ENCODE data around the gene CDH12. TPM values are rescaled to one million over a fixed set of nuclear protein-coding genes. Genes with fewer than 3 reads are reported as not detected.
"Not testable (repeated sequence)": the region's sequence is repeated elsewhere in the genome, so short reads cannot be mapped to it uniquely, and the experiment has no call there.

Gene CDH12
- total RNA-seq, 2 experiments from 2014 or later, result not detected

DNA sequence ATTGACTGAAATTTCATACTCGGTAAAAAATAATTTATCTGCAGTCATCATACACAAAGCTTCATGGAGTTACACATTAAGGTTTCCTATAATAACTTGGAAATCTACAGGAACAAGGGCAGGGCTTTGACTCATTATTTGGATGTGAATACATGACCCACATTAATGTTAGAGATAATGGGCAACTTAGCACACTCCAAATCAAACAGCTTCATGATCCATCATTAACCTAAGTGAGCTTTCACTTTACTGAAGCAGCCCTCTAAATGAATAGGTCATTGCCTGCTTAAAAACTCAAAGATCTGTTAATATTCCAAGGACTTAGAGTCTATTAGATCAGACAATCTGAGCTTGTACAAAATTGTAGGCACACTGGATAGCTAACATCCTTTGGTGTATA, 9.0 kb downstream of the CDH12 start:
- Mint-ChIP-seq H3K36me3 (ENCODE audit: low read depth) (no peaks in the 10 kb centered on the region), H3K4me3 (no peak overlapping the region), H3K9me3 (ENCODE audit: insufficient read depth) (peaks cover 8% of the 10 kb centered on the region), H3K4me1 (ENCODE audit: low read depth) (no peaks in the 10 kb centered on the region), H3K27me3 (ENCODE audit: low read depth) (no peaks in the 10 kb centered on the region), H3K27ac (no peak overlapping the region)
- ChIA-PET POLR2A (no interaction called here), CTCF (no interaction called here)
- no peak for DNase-seq
- ATAC-seq, result no peak

DNA sequence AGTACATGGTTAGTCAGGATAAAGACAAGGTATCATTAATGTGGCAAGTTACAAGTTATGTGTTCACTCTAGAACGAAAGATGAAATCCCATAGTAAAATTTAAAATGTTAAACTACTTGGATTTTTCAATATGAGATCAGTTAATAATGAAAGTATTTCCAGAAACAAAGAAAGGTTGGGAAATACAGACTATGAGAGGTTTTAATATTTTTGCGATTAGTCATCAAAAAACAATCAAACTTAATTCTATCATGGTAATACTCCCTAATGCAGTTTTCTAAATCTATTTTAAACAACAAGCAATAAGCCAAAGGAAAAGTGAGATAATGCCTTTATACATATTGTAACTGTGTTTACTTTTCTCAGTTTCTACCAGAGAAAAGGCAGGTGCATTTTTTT, 10.6 kb downstream of the CDH12 start:
- Mint-ChIP-seq H3K9me3 (ENCODE audit: insufficient read depth) (peaks cover 6% of the 10 kb centered on the region), H3K4me1 (ENCODE audit: low read depth) (no peaks in the 10 kb centered on the region), H3K36me3 (ENCODE audit: low read depth) (no peaks in the 10 kb centered on the region), H3K4me3 (no peak overlapping the region), H3K27ac (no peak overlapping the region), H3K27me3 (ENCODE audit: low read depth) (no peaks in the 10 kb centered on the region)
- DNase-seq (no peak), ATAC-seq (no peak)
- ChIA-PET CTCF (no interaction called here), POLR2A (no interaction called here)

DNA sequence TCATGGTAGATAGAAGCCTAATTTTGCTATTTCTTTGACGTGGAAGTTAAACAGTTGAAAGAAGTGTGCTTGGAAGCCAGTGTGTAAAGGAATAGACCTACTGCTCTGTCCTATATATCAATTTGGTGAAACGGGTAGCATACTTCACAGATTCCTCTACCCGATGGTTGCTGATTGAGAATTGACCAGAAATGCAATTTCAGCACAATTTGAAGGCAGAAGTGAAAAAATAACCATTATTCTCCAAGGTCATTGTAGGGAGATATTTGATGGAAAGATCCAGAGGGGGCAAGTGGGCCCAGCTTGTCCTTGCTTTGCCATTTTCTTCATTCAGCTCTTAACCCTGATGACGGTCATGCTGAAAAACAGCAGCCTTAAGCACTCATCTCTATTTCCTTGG, 15.3 kb downstream of the CDH12 start:
- no peak for DNase-seq
- Mint-ChIP-seq H3K9me3 (ENCODE audit: insufficient read depth) (peaks cover 13% of the 10 kb centered on the region), H3K27me3 (ENCODE audit: low read depth) (no peaks in the 10 kb centered on the region), H3K4me1 (ENCODE audit: low read depth) (no peaks in the 10 kb centered on the region), H3K36me3 (ENCODE audit: low read depth) (no peaks in the 10 kb centered on the region), H3K27ac (no peak overlapping the region), H3K4me3 (no peak overlapping the region)
- CTCF ChIA-PET, result no interaction called here
- POLR2A ChIA-PET, result no interaction called here
- no peak for ATAC-seq

DNA sequence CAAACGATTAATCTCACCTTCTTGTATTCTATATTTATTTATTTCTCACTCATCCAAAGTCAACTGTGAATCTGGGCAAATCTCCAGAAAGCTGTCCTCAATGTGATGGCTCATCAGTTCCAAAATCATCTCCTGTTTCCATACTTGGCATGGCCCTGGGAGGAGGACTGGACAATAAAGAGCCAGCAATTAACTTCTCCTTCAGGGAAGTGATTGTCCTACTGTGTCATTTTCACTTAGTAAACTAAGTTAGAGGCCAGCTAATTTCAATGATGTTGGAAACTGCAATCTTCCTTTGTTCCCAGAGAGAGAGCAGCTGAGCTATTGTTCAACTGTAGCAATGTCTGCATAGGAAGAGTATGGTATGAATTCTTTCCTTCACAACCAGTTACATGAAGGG, 17.5 kb downstream of the CDH12 start:
- Mint-ChIP-seq H3K9me3 (ENCODE audit: insufficient read depth) (peaks cover 13% of the 10 kb centered on the region), H3K4me3 (no peak overlapping the region), H3K4me1 (ENCODE audit: low read depth) (no peaks in the 10 kb centered on the region), H3K36me3 (ENCODE audit: low read depth) (no peaks in the 10 kb centered on the region), H3K27me3 (ENCODE audit: low read depth) (no peaks in the 10 kb centered on the region), H3K27ac (no peak overlapping the region)
- DNase-seq, result no peak
- ATAC-seq, result no peak
- ChIA-PET CTCF (no interaction called here), POLR2A (no interaction called here)

DNA sequence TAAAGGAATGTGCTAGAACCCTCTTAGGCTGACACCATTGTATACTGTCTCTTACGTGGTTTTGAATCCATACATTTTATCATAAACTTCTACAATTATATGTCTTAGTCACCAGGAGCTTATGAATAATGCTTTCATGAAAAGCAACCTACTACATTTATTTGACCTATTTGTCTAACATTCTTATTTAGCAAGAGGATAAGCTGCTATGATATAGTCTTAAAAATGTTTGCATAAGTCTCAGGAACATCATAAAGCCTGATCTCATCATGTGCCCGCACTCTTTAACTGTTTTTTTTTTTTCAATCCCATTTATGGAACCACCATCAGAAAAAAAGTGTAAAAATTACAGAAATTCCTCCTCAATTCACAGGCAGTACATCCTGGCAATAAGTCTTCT, 59.7 kb downstream of the CDH12 start:
- no peak for ATAC-seq
- H3K27ac Mint-ChIP-seq, result no peak overlapping the region
- POLR2A ChIA-PET, result no interaction called here
- no peak overlapping the region for H3K4me3 Mint-ChIP-seq
- no peaks in the 10 kb centered on the region for H3K36me3 Mint-ChIP-seq (ENCODE audit: low read depth)
- CTCF ChIA-PET, result no interaction called here
- H3K9me3 Mint-ChIP-seq (ENCODE audit: insufficient read depth), result no peaks in the 10 kb centered on the region
- H3K4me1 Mint-ChIP-seq (ENCODE audit: low read depth), result no peaks in the 10 kb centered on the region
- H3K27me3 Mint-ChIP-seq (ENCODE audit: low read depth), result no peaks in the 10 kb centered on the region
- DNase-seq, result no peak

DNA sequence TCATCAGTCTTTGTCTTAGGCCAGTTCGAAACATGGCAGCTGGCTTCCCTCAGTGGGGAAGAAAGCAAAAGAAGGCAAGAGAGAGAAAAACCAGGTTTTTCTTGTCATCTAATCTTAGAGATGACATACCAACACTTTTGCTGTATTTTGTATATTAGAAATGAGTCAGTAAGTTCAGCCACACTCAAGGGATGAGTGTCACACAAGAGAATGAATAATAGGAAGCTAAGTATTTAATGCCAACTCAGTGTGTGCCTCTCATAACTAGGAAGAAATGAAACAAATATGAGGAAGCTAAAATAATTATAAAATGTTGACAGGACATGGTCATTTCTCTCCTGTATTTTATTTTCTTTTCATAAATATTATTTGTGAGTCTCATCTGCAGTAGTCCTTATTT, 65.3 kb downstream of the CDH12 start:
- Mint-ChIP-seq H3K36me3 (ENCODE audit: low read depth) (no peaks in the 10 kb centered on the region), H3K4me3 (no peak overlapping the region), H3K9me3 (ENCODE audit: insufficient read depth) (peaks cover 5% of the 10 kb centered on the region), H3K4me1 (ENCODE audit: low read depth) (no peaks in the 10 kb centered on the region), H3K27ac (no peak overlapping the region), H3K27me3 (ENCODE audit: low read depth) (no peaks in the 10 kb centered on the region)
- ChIA-PET CTCF (no interaction called here), POLR2A (no interaction called here)
- DNase-seq (no peak), ATAC-seq (no peak)

DNA sequence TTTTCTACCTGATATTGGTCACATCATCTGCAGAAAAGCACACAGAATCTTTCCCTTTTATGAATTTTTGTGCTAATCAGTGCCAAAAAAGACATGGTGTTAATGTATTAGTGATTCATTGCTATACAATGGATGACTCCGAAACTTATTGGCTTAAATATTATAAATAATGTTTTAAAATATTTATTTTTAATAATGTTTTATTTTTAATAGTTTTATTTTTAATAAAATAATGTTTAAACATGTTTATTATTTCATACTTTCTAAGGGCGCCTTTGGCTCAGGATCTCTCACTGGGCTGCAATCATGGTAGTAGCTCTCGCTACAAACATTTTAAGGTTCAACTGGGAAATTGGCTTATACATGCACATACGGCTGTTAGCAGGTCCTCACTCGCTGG, 65.7 kb downstream of the CDH12 start:
- H3K4me1 Mint-ChIP-seq (ENCODE audit: low read depth), result no peaks in the 10 kb centered on the region
- no peaks in the 10 kb centered on the region for H3K27me3 Mint-ChIP-seq (ENCODE audit: low read depth)
- no peak overlapping the region for H3K4me3 Mint-ChIP-seq
- ChIA-PET POLR2A (no interaction called here), CTCF (no interaction called here)
- peaks cover 5% of the 10 kb centered on the region for H3K9me3 Mint-ChIP-seq (ENCODE audit: insufficient read depth)
- no peak overlapping the region for H3K27ac Mint-ChIP-seq
- ATAC-seq, result no peak
- H3K36me3 Mint-ChIP-seq (ENCODE audit: low read depth), result no peaks in the 10 kb centered on the region
- no peak for DNase-seq

DNA sequence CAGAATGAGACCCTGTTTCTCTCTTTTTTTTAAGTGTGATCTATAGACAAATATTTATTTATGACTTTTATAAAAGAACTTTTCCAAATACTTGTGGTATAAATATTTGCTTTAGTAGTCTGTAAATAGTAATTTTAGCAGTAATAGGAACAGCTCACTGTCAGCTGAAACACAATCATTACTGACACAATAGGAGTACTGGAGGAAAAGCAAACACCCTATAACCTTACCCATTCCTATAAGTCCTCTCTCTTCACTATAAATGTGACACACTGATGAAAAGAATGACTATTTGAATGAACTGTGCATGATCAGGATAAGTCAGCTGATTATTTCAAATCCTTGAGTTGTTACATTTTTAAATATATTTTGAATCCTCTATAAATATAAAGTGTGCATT, 72.4 kb downstream of the CDH12 start:
- Mint-ChIP-seq H3K27me3 (ENCODE audit: low read depth) (no peaks in the 10 kb centered on the region), H3K27ac (no peak overlapping the region), H3K9me3 (ENCODE audit: insufficient read depth) (peaks cover 13% of the 10 kb centered on the region), H3K4me1 (ENCODE audit: low read depth) (no peaks in the 10 kb centered on the region), H3K4me3 (no peak overlapping the region), H3K36me3 (ENCODE audit: low read depth) (no peaks in the 10 kb centered on the region)
- ChIA-PET CTCF (no interaction called here), POLR2A (no interaction called here)
- DNase-seq (no peak), ATAC-seq (no peak)

DNA sequence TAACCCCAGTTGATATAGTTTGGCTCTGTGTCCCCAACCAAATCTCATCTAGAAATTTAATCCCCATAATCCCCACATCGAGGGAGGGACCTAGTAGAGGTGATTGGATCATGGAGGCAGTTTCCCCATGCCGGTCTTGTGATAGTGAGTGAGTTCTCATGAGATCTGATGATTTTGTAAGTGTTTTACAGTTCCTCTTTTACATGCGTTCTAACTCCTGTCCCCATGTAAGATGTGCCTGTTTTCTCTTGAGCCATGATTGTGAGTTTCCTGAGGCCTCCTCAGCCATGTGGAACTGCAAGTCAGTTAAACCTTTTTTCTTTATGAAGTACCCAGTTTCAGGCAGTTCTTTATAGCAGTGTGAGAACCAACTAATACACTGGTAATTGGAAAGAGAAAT, 73.6 kb downstream of the CDH12 start:
- CTCF ChIA-PET, result no interaction called here
- Mint-ChIP-seq H3K27ac (no peak overlapping the region), H3K27me3 (ENCODE audit: low read depth) (no peaks in the 10 kb centered on the region), H3K36me3 (ENCODE audit: low read depth) (no peaks in the 10 kb centered on the region), H3K4me1 (ENCODE audit: low read depth) (no peaks in the 10 kb centered on the region), H3K9me3 (ENCODE audit: insufficient read depth) (peaks cover 15% of the 10 kb centered on the region), H3K4me3 (no peak overlapping the region)
- no peak for DNase-seq
- no peak for ATAC-seq
- POLR2A ChIA-PET, result no interaction called here

DNA sequence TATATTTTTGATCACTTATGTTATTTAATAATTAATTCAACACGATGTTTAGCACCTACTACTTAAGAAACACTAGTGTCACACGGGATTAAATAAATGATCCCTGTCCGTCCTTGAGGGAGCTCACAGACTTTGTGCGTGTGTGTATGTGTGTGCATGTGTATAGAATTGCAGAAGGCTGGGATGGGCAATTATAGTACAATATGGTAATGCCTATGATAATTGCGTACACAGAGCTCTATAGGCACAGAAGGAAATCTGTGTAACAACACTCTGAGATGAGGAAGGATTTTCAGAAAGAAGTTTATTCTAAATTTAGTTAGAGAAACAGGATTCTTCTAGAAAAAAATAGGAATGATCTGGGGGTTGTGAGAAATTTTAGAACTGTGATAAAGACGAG, 76.9 kb downstream of the CDH12 start:
- H3K9me3 Mint-ChIP-seq (ENCODE audit: insufficient read depth), result peaks cover 15% of the 10 kb centered on the region

DNA sequence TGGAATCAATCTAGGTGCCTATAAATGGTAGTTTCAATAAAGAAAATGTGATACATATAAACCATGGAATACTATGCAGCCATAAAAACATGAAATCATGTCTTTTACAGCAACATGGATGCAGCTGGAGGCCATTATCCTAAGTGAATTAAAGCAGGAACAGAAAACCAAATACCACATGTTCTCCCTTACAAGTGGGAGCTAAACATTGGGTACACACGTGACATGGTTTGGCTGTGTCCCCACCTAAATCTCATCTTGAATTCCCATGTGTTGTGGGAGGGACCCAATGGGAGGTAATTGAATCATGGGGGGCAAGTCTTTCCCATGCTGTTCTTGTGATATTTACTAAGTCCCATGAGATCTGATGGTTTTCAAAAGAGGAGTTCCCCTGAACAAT, 78.9 kb downstream of the CDH12 start:
- peaks cover 15% of the 10 kb centered on the region for H3K9me3 Mint-ChIP-seq (ENCODE audit: insufficient read depth)
- H3K27ac Mint-ChIP-seq; POLR2A ChIA-PET; CTCF ChIA-PET; H3K36me3 Mint-ChIP-seq (ENCODE audit: low read depth); ATAC-seq; DNase-seq; H3K4me1 Mint-ChIP-seq (ENCODE audit: low read depth); H3K4me3 Mint-ChIP-seq; H3K27me3 Mint-ChIP-seq (ENCODE audit: low read depth): not testable (repeated sequence)

More for the DNA sequence above, 76.9 kb downstream of the CDH12 start:
- H3K4me1 Mint-ChIP-seq (ENCODE audit: low read depth), result no peaks in the 10 kb centered on the region
- no peak overlapping the region for H3K4me3 Mint-ChIP-seq
- H3K27ac Mint-ChIP-seq, result no peak overlapping the region
- H3K36me3 Mint-ChIP-seq (ENCODE audit: low read depth), result no peaks in the 10 kb centered on the region
- no peak for ATAC-seq
- no peaks in the 10 kb centered on the region for H3K27me3 Mint-ChIP-seq (ENCODE audit: low read depth)
- POLR2A ChIA-PET, result no interaction called here
- no peak for DNase-seq
- CTCF ChIA-PET, result no interaction called here

DNA sequence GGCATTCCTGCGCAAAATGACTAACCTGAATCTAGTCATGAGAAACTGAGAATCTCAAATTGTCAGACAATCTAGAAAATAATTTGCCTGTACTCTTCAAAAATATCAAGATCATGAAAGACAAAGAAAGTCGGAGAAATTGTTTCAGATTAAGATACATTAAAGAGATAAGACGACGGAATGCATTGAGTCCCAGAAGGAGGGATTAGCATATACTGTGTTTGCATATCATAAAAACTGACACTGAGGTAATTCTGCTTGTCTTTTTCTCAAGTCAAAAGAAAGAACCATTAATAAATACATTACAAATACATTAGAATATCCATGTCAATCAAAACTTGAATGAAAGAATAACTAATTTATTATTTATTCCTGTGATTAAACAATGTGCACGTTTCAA, 88.4 kb downstream of the CDH12 start:
- ChIA-PET CTCF (no interaction called here), POLR2A (no interaction called here)
- Mint-ChIP-seq H3K27me3 (ENCODE audit: low read depth) (no peaks in the 10 kb centered on the region), H3K4me3 (no peak overlapping the region), H3K27ac (no peak overlapping the region), H3K4me1 (ENCODE audit: low read depth) (no peaks in the 10 kb centered on the region), H3K9me3 (ENCODE audit: insufficient read depth) (peaks cover 13% of the 10 kb centered on the region), H3K36me3 (ENCODE audit: low read depth) (no peaks in the 10 kb centered on the region)
- DNase-seq (no peak), ATAC-seq (no peak)

DNA sequence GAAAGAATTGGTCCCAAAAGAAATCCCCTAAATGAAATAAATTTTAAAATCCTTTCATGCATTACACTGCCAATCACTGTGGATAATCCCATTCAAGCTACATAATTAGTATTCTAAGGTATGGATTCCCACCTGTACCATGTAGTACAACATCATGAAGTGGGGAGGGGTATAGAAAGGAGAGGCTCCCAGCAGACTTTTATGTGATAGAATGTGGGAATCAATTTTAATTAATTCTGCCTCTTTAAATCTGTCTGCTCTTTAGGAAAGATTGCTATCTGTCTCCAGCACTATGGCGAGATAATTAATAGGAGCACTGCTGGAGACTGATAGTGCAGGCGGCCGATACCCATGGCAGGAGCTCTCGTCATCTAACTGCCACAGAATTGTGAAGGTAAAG, 95.4 kb downstream of the CDH12 start:
- Mint-ChIP-seq H3K9me3 (ENCODE audit: insufficient read depth) (peaks cover 8% of the 10 kb centered on the region), H3K27ac (no peak overlapping the region), H3K36me3 (ENCODE audit: low read depth) (no peaks in the 10 kb centered on the region), H3K4me1 (ENCODE audit: low read depth) (no peaks in the 10 kb centered on the region), H3K27me3 (ENCODE audit: low read depth) (no peaks in the 10 kb centered on the region), H3K4me3 (no peak overlapping the region)
- ATAC-seq, result no peak
- CTCF ChIA-PET, result no interaction called here
- no peak for DNase-seq
- POLR2A ChIA-PET, result no interaction called here

DNA sequence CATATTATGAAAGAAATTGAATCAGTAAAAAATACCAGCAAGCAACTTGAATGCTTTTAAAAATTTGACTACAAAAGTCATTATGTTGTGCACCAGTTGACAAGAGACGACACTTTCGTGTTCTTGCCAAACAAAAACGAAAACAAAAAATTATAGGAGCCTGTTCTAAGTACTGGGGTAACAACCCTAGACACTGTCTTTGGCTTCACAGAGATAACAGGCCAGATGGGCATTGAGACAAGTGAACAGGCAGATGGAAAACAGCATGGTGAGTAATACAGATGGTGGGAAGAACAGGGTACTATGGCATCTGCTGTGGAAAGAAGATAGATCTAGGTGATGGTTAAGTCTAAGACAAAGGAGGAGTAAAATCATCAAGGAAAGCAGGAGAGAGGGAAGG, 99.0 kb downstream of the CDH12 start:
- no peaks in the 10 kb centered on the region for H3K36me3 Mint-ChIP-seq (ENCODE audit: low read depth)

More for the DNA sequence above, 99.0 kb downstream of the CDH12 start:
- H3K27ac Mint-ChIP-seq, result no peak overlapping the region
- H3K9me3 Mint-ChIP-seq (ENCODE audit: insufficient read depth), result peaks cover 8% of the 10 kb centered on the region
- no peak for ATAC-seq
- no peaks in the 10 kb centered on the region for H3K27me3 Mint-ChIP-seq (ENCODE audit: low read depth)
- DNase-seq, result no peak
- H3K4me3 Mint-ChIP-seq, result no peak overlapping the region
- H3K4me1 Mint-ChIP-seq (ENCODE audit: low read depth), result no peaks in the 10 kb centered on the region
- CTCF ChIA-PET, result no interaction called here
- POLR2A ChIA-PET, result no interaction called here

All from activated CD8-positive, alpha-beta T cell treated with anti-CD3 and anti-CD28 coated beads, Interleukin-2, amount 10 ng/mL, durations not matched to agents 7 days and 5 days (primary cell).